HG03558 (cell line): ENCODE measurements around the gene AADACL4.
"Not testable (repeated sequence)": the region's sequence is repeated elsewhere in the genome, so short reads cannot be mapped to it uniquely, and the experiment has no call there.

Source experiments
- ATAC-seq: cut with Tn5 transposase; IDR thresholded peaks from one replicate; pipeline ENCODE4 v1.9.1; 2021; ENCODE audit warnings: moderate number of reproducible peaks; ENCODE audit not compliant: unreplicated experiment; ENCODE audit errors: extremely low read depth

AADACL4 gene

GRCh38 chr1:12656575-12656974 is 12.7 kb downstream of the AADACL4 start:
- no peak for ATAC-seq

- no peak for ATAC-seq
Measured at GRCh38 chr1:12657060-12657884, 13.4 kb downstream of the AADACL4 start.

GRCh38 chr1:12657885-12658512 is 14.1 kb downstream of the AADACL4 start:
- not testable (repeated sequence) for ATAC-seq

GRCh38 chr1:12658531-12659453 is 14.9 kb downstream of the AADACL4 start:
- no peak for ATAC-seq

GRCh38 chr1:12661606-12662219 is 17.8 kb downstream of the AADACL4 start:
- no peak for ATAC-seq

- ATAC-seq: no peak
Measured at GRCh38 chr1:12662556-12662955, 18.7 kb downstream of the AADACL4 start.

GRCh38 chr1:12665511-12665910 is 21.6 kb downstream of the AADACL4 start:
- ATAC-seq: no peak

GRCh38 chr1:12666141-12666735 is 22.4 kb downstream of the AADACL4 start:
- no peak for ATAC-seq

GRCh38 chr1:12669529-12670068 is 25.7 kb downstream of the AADACL4 start:
- ATAC-seq: no peak

GRCh38 chr1:12674358-12674757 is 30.5 kb downstream of the AADACL4 start:
- no peak for ATAC-seq

- not testable (repeated sequence) for ATAC-seq
Measured at GRCh38 chr1:12676122-12676521, 32.2 kb downstream of the AADACL4 start.

- ATAC-seq: no peak
Measured at GRCh38 chr1:12677565-12677964, 33.7 kb downstream of the AADACL4 start.

- no peak for ATAC-seq
Measured at GRCh38 chr1:12678350-12678749, 34.5 kb downstream of the AADACL4 start.

GRCh38 chr1:12678820-12679219 is 34.9 kb downstream of the AADACL4 start:
- ATAC-seq: no peak

GRCh38 chr1:12690156-12690555 is 46.3 kb downstream of the AADACL4 start:
- no peak for ATAC-seq

GRCh38 chr1:12692967-12693782 is 49.3 kb downstream of the AADACL4 start:
- no peak for ATAC-seq

GRCh38 chr1:12696658-12697057 is 52.8 kb downstream of the AADACL4 start:
- no peak for ATAC-seq

- no peak for ATAC-seq
Measured at GRCh38 chr1:12697397-12697796, 53.5 kb downstream of the AADACL4 start.
